Lung (tissue), 12 donors: ENCODE results near the gene ZNF2. TPM values are rescaled to one million over a fixed set of nuclear protein-coding genes. Genes with fewer than 3 reads are reported as not detected.

ENCODE experiments used
- ATAC-seq: fragments of 200-7000 bp; cut with Tn5 transposase; one replicate; pipeline ENCODE4 v1.9.1; 2020; ENCODE audit warnings: moderate number of reproducible peaks; ENCODE audit not compliant: insufficient read depth, low FRiP score
- DNase-seq, 3 donors: peaks; one replicate each; pipeline ENCODE4 v3.0.0-alpha.2; 2013 to 2017
- H3K27ac ChIP-seq, 2 donors: one replicate each; pipeline ENCODE4 v1.5.1; 2013; ENCODE audit warnings: mild to moderate bottlenecking in 2 of 2, moderate library complexity in 2 of 2, control low read depth in 1 of 2, inconsistent platforms in 1 of 2, low read depth in 1 of 2, low read length in 1 of 2
- H3K27me3 ChIP-seq, 3 donors: one replicate each; pipeline ENCODE4 v1.5.1; 2013; ENCODE audit warnings: low read length in 2 of 3; ENCODE audit not compliant: control insufficient read depth in 3 of 3, insufficient read depth in 3 of 3
- H3K36me3 ChIP-seq, 4 donors: one replicate each; pipeline ENCODE4 v1.5.1; 2013; ENCODE audit warnings: low read length in 4 of 4, mild to moderate bottlenecking in 1 of 4, moderate library complexity in 1 of 4; ENCODE audit not compliant: control insufficient read depth in 4 of 4, insufficient read depth in 4 of 4
- H3K4me1 ChIP-seq, 5 donors: one replicate each; pipeline ENCODE4 v1.5.1; 2013; ENCODE audit warnings: low read length in 5 of 5, mild to moderate bottlenecking in 2 of 5, moderate library complexity in 1 of 5; ENCODE audit not compliant: control insufficient read depth in 5 of 5, insufficient read depth in 5 of 5
- H3K4me3 ChIP-seq: one replicate; pipeline ENCODE4 v1.5.1; 2013; ENCODE audit warnings: mild to moderate bottlenecking, control low read depth, moderate library complexity
- H3K9ac ChIP-seq, 2 donors: one replicate each; pipeline ENCODE4 v1.5.1; 2013; ENCODE audit warnings: low read length in 2 of 2, control low read depth in 1 of 2; ENCODE audit not compliant: insufficient read depth in 1 of 2
- H3K9me3 ChIP-seq, 4 donors: one replicate each; pipeline ENCODE4 v1.5.1; 2013; ENCODE audit warnings: low read length in 3 of 4, mild to moderate bottlenecking in 1 of 4, moderate library complexity in 1 of 4; ENCODE audit not compliant: control insufficient read depth in 4 of 4, insufficient read depth in 3 of 4
- CTCF ChIP-seq: IDR thresholded peaks from 2 replicates; pipeline ENCODE4 v1.5.1; 2012; ENCODE audit warnings: mild to moderate bottlenecking; ENCODE audit errors: control extremely low read depth, extremely low read depth
- WGBS, 2 donors: extraction: QIAGEN DNeasy Blood & Tissue Kit; methylation state at CpG; one replicate each; pipeline ENCODE4 v1.1.7; 2013; 5-methylcytosine and 5-hydroxymethylcytosine counted together
- polyA plus RNA-seq, 2 donors: library from polyadenylated mRNA; stranded (reverse); fragments of 200-250 nt; gene quantifications; one replicate each; pipeline ENCODE4 v1.2.1, GENCODE V29; 2013
- total RNA-seq, 2 donors: library from RNA; depleted of rRNA in 1 of 2; stranded (reverse); fragments of >200 nt in 1 of 2; gene quantifications; one replicate each; pipeline ENCODE4 v1.2.1, GENCODE V29; 2014 to 2021
- donor health status: control.
- donor health status: control.
- donor health status: Bipolar disorder and iron deficiency.
- donor health status: healthy.
- donor health status: DM: yes; HTN: yes; CAD: no.

The ZNF2 gene
- total and polyA plus RNA-seq, 4 donors = 1.8 to 4.7 (median 3.1) TPM

GRCh38 chr2:95122197-95122551 is 43.4 kb upstream of the ZNF2 start:
- Histone ChIP-seq H3K4me3 (peak overlapping the region; percentile 81), H3K27me3 (no peaks in the 10 kb centered on the region), H3K9me3 (no peaks in the 10 kb centered on the region), H3K27ac (peak overlapping the region; percentile 96 to 100), H3K9ac (peak overlapping the region in 1 of 2 donors; percentile 0), H3K4me1 (peaks cover 0 to 10% (median 9%) of the 10 kb centered on the region in 5 donors), H3K36me3 (peaks cover 0 to 4% (median 0%) of the 10 kb centered on the region in 4 donors)
- 24 to 27% methylated on average over 5 of the region's 5 CpGs for WGBS, 2 donors
- TF ChIP-seq CTCF = no peak
- no peak for DNase-seq
- ATAC-seq = no peak

- TF ChIP-seq CTCF = no peak
- Histone ChIP-seq H3K9ac (no peak overlapping the region), H3K4me1 (no peaks in the 10 kb centered on the region), H3K4me3 (no peak overlapping the region), H3K27me3 (no peaks in the 10 kb centered on the region), H3K9me3 (peaks cover 4 to 36% (median 7%) of the 10 kb centered on the region in 4 donors), H3K36me3 (peaks cover 0 to 23% (median 4%) of the 10 kb centered on the region in 4 donors), H3K27ac (no peak overlapping the region)
- ATAC-seq (no peak), DNase-seq (no peak)
- WGBS, 2 donors = 70 to 83% methylated on average over 1 of the region's 1 CpG
These were observed 26.9 kb upstream of the ZNF2 start for GRCh38 chr2:95138702-95139101.

- H3K4me3 ChIP-seq = no peak overlapping the region
- no peak overlapping the region for H3K27ac ChIP-seq
- no peaks in the 10 kb centered on the region for H3K27me3 ChIP-seq
- peaks cover 3 to 44% (median 16%) of the 10 kb centered on the region in 4 donors for H3K36me3 ChIP-seq
- ATAC-seq (no peak), DNase-seq (no peak)
- TF ChIP-seq CTCF = no peak
- H3K9ac ChIP-seq = no peak overlapping the region
- 93 to 96% methylated on average over 2 of the region's 2 CpGs for WGBS, 2 donors
- peaks cover 13 to 56% (median 25%) of the 10 kb centered on the region in 4 donors for H3K9me3 ChIP-seq
- no peaks in the 10 kb centered on the region for H3K4me1 ChIP-seq
These were observed 21.8 kb upstream of the ZNF2 start for GRCh38 chr2:95143838-95144237.

GRCh38 chr2:95149397-95149984 is 16.1 kb upstream of the ZNF2 start:
- peaks cover 39 to 70% (median 44%) of the 10 kb centered on the region in 4 donors for H3K9me3 ChIP-seq
- DNase-seq (no peak), ATAC-seq (no peak)
- no peak for TF ChIP-seq CTCF
- WGBS, 2 donors = 96 to 97% methylated on average over 6 of the region's 6 CpGs
- H3K4me1 ChIP-seq = no peaks in the 10 kb centered on the region
- no peak overlapping the region for H3K4me3 ChIP-seq
- H3K36me3 ChIP-seq = peaks cover 24 to 84% (median 65%) of the 10 kb centered on the region in 4 donors
- H3K27ac ChIP-seq = no peak overlapping the region
- H3K27me3 ChIP-seq = no peaks in the 10 kb centered on the region
- H3K9ac ChIP-seq = no peak overlapping the region
